GM23248 (cell line): ENCODE measurements around the gene PELI3.

Source experiments
- EZH2 ChIP-seq: fragments of 200-600 bp; sonication (generic); IDR thresholded peaks from 2 replicates; pipeline ENCODE4 v1.6.1; 2018; ENCODE audit warnings: antibody characterized with exemption, mild to moderate bottlenecking; ENCODE audit not compliant: insufficient read depth, poor library complexity, severe bottlenecking
- EZH2phosphoT487 ChIP-seq: fragments of 200-600 bp; sonication (generic); IDR thresholded peaks from 2 replicates; pipeline ENCODE4 v1.6.1; 2018; ENCODE audit warnings: antibody characterized with exemption, moderate library complexity, mild to moderate bottlenecking, low read depth; ENCODE audit not compliant: insufficient read depth

GRCh38 chr11:66484806-66485380 lies 18.2 kb downstream of the PELI3 start:
- no peak for TF ChIP-seq EZH2phosphoT487
- TF ChIP-seq EZH2: no peak
